ENCODE data around the gene FUT7.
A peak's percentile ranks its signal among the peaks of the same experiment; 100 is the strongest.

The FUT7 gene

DNA sequence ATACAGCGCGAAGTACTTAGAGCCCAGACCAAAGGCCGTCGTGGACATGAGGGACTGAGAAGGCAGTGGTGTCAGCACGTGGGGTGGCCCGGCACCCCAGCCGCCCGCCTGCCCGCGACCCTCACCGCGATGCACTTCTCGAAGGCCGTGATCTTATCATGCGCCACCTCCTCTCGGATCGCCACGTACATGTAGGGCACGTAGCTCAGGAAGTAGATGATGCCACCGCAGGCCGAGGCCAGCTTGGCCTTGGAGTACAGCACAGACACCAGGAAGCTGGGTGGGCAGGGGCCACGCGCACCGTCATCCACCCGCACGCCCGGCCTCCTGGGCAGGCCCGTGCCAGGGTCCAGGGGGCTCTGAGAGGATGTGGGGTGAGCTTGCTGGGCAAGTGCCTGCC lies 14.8 kb downstream of the FUT7 start:
- no peak for DNase-seq

DNA sequence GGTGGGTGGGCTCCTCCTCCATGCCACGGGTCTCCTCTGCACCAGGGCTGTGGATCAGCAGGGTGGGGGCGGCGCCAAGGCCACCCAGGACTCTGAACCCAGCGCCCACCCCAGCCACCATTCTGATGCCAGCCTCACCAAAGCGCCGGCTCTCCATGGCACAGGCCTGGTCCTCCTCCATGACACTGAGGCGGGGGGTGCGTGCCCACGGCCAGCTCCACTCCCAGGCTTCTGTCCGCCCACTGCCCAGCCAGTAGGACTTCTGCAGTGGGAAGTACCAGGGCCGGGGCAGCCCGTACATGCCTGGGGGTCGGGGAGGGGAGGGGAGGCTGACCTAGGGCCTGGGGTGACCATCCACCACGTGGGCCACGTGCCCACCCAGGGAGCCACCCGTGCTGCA lies 15.5 kb downstream of the FUT7 start:
- no peak for DNase-seq

DNA sequence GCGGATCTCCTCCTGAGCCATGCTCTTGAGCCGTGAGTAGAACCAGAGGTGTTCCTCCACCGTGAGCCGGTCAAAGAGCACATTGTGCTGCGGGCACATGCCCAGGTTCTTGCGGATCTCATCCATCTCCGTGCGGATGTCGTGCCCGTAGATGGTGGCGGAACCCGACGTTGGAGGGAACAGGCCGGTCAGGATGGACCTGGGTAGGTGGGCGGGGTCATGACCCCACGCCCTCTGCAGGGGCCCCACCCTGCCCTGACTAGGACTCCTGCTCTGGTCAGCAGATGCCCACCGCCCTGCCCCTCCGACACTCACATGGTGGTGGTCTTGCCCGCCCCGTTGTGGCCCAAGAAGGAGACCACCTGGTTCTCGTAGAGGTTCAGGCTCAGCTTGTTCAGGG lies 15.9 kb downstream of the FUT7 start:
- no peak for DNase-seq

DNA sequence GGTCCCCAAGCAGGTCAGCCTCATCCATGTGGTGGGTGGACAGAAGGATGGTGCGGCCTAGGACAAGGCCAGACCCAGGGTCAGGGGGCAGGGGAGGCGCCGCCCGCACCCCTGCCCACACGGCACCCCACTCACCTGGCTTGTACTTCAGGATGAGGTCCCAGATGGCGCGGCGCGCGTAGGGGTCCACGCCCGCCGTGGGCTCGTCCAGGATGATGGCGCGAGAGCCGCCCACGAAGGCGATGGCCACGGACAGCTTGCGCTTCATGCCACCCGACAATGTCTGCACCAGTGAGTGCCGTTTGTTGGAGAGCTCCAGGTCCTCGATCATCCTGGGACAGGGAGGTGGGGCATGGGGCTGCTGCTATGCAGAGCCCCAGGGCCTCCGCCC lies 16.4 kb downstream of the FUT7 start:
- no peak for DNase-seq

DNA sequence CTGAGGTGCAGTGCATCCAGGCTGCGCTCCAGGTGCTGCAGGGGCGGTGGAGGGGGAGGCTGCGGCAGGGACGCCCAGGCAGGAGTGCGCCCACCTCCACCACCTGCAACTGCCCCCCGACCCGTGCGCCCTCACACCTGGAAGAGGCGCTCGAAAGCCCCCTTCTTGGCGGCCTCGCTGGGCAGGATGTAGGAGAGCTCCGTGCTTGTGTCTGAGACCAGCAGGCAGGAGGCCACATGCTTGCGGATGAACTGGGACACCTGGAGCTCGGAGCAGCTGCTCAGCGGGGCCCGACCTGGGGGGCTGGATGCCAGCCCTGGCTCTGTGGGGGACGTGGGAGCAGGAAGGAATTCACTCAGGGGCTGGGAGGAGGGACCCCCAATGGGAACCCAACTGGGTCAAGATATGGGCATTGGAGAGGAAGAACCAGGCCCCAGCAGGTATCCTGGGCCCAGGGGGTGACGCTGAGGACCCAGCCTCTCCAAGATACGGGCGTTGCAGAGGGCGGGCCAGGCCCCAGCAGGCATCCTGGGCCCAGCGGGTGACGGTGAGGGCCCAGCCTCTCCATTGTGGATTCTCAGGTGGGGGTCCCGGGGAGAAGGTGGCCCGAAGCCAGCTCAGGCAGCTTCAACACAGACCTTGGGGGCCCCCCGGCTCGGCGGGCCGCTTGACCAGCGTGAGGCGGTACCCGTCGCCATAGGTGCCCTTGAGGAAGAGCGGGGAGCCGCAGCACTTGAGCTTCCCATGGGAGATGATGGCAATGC lies 16.9 kb downstream of the FUT7 start:
- no peak for DNase-seq

DNA sequence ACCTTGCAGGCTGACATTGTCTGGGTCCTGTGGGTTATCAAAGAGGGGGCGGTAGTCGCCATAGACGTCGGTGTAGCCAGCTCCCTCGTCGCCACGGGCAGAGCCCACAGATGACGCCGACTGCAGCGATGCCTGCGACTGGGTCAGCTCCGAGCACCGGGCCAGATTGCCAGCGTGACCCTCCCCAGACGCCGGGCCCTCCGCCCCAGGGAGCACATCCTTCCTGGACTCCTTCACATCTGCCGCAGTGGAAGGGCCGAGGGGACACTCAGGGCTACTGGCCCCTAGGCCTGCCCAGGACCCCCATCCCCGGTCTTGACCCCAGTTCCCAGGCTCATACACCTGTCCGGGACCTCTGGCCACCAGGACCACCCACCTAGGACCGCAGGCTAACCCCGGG lies 17.7 kb downstream of the FUT7 start:
- no peak for DNase-seq

DNA sequence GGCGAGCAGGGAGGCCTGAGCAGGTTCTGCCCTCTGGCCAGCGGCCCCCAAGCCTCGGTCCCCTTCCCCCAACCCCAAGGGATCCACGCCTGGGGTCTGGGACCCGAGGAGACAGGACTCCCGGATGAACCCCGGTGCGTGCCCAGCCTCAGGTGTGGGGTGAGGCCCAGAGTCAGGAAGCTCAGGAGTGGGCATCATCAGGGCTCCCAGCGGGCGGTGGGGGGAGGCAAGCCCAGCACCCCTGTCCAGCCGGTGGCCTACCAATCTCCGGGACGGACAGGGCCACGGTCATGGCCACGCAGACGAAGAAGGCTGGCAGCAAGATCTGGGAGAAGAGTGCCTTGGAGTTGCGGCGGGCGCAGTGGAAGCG lies 18.3 kb downstream of the FUT7 start:
- DNase-seq: no peak

DNA sequence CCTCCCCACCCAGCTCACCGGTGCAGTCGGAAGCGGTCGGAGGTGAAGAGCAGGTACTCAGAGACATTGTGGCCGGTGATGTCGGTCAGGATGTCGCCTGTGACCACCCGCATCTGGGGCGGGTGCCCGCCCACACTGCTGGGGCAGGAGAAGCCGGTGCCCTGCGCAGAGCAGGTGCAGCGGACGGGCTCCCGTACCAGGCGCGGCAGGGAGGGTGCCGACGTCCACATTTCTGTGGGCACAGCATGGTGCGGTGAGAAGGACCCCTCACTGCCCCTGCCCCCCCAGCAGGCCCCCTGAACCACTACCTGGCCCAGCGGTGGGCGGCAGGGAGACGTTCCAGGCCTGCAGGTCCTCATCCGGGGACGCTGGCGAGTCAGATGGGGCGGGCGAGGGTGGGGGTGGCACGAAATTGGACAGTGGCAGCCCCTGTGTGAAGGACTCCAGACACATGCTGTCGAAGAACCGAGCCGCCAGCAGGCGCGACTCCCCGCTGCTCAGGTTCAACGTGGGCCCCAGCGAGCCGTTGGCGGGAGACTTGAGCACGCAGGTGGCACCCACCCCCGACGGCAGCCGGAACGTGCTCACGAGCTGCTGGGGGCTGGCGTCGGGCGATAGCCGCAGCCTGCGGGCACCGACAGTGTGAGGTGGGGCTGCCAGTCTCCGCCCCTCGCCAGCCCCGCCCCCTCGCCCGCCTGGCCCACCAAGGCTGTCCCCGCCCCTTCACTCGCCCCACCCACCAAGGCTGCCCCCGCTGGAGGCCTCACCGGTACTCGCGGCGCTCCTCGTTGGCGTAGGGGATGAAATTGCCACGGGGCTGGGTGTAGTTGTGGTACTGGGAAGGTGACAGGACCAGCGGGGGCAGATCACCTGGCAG lies 19.0 kb downstream of the FUT7 start:
- no peak for DNase-seq

DNA sequence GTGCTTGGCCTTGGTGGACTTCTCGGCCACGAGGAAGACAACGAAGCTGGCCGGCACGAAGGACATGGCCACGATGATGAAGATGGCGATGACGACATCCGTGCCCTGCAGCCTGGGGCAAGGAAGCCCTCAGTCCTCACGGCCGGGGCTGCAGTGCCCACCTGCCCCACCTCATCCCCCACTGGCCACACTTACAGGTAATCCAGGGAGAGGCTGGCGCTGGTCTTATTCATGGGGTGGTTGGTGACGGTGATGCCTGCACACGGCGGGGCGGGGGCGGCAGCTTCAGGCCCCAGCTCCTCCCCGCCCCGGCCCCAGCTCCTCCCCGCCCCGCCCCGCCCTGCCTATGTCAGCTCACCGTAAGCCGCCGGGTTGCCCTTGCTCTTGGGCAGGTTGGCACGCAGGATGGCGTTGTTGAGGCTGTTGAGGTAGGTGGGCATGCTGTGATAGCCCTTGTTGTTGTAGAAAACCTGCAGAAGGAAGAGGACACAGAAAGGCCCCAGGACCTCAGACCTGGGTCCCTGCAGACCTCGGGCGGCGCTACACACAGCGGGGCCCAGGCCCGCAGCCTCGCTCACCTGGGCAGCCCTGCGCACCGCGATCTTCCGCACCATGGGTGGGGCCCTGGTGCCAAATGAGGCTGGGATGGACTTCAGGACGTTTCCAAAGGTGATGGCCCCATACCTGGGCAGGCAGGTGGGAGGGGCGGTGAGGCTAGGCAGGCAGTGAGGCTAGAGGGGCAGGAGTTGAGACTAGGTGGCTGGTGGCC lies 19.8 kb downstream of the FUT7 start:
- DNase-seq: no peak

DNA sequence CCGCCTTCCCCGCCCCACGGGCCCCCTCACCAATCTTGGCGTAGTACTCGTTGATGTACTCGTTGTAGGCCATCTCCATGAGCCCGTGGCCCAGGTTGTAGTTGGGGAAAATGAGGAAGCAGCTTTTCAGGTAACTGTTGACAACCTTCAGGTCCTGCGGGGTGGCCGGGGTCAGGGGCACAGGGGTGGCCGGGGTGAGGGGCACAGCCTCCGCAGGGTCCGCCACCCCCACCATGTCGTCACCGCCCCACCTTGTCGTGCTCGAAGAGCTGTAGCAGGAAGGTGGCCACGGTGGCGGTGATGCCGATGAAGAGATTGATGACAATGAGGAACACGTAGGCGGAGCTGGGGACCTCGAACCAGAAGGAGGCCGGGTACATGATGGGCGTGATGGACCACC lies 20.7 kb downstream of the FUT7 start:
- DNase-seq: no peak

DNA sequence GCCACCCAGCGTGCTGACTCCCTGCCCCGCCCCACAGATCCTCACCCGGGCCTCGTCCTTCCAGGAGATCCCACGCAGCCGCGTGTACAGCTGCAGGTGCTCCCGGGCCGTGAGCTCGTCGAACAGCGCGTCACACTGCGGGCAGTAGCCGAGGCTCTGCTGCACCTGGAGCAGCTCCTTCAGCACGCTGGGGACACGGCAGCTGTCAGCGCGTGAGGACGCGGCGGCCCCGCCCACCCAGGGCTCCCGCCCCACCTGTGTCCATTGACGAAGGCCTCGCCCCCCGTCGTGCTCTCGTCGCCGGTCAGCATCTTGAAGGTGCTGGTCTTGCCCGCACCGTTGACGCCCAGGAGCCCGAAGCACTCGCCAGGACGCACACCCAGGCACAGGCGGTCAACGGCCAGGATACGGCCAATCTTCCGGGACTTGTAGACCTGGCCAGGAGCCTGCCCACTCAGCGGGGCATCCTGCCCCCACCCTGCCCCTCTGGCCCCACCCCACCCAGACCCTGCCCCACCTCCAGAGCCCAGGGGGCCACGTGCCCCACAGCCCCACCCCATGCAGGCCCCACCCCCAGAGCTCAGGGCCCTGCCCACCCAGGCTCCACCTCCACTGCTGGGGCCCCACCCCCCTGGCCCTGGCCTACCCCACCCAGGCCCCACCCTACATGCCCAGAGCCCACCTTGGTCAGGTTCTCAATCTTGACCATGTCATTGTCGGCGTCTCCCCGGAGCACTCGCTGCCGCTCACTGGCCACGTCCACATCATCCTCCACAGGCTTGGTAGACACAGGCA lies 21.8 kb downstream of the FUT7 start:
- DNase-seq: no peak

DNA sequence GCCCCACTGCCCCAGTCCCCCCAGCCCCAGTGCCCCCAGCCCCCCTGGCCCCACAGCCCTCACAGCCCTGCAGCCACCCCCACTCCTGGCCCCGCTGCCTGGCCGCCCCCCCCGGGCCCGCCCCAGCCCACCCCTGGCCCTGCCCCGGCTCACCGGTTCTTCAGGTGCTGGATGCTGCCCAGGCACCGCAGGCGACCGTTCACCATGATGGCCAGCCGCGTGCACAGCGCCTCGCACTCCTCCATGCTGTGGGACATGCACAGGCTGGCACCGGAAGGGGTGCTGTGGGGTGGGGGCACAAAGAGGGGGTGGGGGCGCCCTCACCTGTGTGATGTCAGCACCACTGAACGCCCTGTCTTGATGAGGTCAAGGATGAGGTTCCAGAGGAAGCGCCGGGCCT lies 22.7 kb downstream of the FUT7 start:
- DNase-seq: no peak

DNA sequence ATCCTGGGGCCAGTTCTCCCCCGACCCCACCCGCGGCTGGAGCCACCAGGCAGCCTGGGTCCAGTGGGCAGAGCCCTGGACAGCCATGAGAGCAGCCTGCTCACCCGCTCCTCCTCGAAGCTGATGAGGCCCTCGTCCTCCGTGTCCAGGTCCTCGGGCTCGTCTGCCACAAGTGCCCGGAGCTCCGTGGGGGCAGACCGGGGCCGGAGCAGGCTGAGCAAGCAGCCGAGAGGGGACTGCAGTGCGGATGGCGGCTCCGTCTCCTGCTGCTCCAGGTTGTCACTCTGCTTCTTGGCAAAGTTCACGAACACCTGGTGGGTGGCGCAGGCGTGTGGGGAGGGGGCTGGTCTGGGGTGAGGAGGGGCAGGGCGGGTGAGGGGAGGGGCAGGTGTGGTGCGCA lies 23.6 kb downstream of the FUT7 start:
- no peak for DNase-seq

DNA sequence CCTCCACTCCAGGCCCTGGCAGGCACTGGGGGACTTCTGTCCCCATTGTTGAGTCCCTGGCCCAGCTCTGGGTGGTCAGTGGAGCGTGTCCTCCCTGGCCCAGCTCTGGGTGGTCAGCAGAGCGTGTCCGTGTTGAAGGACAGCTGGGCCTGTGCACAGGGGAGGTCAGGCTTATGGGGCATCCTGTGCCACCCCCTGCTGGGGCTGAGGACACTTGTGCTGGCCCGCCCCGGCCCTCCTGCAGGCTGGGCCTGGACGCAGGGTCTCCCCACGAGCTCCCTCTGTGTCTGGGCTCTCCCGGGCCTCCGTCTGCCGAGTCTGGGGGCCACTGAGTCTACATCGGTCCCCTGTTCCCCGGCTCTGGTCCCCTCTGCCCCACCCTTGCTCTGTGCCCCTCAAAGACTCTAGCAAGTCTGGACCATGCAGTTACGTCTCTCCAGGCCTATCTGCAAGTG lies 24.0 kb downstream of the FUT7 start:
- DNase-seq: no peak

DNA sequence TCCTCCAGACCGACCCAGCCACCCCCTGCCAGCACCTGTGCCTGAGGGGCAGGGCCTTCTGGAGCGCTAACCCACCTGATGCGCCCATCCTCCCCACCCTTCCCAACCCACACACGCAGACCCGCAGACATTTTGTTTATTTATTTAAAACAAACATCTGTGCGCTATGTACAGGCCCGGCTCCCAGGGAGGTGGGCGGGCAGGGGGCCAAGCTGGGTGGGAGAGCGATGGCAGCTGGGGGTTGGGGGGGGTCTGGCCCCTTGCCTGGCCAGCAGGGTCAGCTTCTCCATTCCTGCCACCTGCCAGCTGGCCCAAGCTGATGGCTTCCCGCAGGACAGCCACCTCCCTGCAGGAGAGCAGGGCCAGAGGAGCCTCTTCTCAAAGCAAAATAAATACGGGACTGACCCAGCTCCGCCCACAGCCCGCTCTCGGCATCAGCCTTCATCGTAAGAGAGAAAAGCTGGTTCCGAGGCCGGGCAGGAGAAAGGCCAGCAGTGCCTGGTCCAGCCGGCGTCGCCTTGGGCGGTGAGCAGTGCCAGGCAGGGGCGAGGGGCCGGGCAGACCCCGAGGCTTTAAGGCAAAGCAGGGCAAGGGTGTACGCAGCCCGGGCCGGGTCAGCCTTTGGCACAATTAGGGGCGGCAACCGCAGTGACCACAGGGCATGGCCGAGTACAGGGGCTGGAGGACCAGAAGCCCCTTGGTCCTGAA lies 24.6 kb downstream of the FUT7 start:
- no peak for DNase-seq

DNA sequence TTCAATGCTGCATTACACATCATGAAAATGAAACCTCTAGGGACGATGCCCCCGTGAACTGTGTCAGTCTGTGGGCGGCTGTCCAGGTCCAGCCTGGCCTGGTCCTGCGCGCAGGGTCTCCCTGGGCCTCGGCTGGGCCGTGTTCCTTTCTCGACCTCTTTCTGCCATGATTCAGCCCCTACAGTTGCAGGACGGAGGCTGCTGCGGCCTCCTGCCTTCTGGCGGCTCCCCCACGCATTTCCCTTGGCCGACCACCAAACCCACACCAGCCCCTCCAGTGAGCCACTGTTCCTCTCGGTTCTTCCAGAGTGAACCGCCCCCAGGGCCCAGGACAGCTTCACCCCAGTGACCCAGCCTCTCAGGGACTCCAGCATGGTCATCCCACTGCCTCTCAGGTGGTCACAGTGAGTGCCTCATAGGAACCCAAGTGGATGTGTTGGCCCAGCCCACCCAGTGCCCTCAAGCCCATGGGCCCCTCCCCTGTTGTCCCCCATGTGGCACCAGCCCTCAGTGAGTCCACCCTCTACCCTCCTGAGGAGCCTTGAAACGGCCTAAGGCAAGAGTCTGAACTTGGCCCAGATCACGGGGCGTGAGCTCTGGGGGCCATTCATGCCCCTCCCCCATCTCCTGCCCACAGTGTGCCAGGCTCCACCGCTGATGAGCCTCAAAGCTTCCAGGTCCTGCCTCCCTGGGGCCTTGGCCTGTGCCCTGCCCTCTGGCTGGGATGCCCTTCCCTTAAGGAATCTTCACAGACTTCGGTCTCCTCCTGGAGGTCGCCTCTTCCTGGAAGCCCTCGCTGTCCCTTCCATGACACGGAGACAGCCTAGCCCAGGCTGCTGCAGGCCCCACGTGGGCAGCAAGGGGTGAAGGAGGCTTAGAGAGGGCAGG lies 25.5 kb downstream of the FUT7 start:
- no peak for DNase-seq

DNA sequence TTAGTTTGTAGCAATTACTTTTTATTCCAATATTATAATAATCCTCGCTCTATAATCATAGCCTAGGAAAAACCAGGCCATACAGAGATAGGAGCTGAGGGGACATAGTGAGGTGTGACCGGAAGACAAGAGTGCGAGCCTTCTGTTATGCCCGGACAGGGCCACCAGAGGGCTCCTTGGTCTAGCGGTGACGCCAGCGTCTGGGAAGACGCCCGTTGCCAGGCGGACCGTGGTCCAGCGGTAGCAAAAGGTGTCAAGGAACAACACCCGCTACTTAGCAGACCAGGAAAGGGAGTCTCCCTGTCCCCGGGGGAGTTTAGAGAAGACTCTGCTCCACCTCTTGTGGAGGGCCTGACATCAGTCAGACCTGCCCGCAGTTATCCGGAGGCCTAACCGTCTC lies 27.6 kb downstream of the FUT7 start:
- DNase-seq: peak; percentile 11 to 29

DNA sequence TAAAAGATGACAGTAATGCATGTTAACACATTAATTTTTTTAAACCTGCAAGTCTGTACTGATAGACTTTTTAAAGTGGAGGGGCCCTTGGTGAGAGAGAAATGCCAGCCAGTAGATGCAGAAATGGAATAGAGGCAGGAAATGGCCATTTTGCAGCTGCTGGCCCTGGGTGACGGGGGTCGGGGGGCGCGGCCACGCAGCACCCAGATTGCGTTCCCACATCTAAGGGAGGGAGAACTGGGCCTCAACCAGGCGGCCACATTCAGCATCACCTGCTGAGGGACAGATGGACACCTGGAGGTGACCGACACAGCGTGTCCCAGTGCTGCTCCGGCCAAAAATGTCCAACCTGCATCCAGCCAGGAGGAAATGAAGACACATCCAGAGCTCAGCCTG lies 29.2 kb downstream of the FUT7 start:
- no peak for DNase-seq

DNA sequence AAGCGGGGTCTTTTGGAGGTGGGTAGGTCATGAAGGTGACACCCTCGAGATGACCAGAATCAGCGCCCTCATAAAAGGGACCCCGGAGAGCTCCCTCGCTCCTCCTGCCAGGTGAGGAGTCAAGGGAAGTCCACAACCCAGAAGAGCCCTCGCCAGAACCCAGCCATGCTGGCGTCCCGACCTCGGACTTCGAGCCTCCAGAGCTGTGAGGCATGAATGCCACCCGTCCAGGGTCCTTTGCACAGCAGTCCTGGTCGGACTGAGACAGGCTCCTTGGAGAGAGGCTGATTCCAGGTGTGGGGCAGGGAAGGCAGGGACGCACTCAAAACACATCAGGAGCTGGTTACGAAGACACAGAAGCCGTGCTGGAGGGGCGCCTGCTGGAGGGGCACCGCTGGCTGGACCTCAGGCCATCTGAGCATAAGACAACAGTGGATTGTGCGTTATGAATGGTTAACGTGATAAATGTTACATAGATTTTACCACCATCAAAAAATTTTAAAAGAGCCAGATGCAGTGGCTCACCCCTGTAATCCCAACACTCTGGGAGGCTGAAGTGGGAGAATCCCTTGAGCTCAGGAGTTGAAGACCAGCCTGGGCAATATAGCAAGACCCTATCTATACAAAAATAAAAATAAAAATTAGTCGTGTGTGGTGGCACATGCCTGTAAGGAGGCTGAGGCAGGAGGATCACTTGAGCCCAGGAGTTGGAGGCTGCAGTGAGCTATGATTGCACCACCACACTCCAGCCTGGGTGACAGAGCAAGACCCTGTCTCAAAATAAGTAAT lies 29.8 kb downstream of the FUT7 start:
- DNase-seq: no peak
